GM19043 (cell line): ENCODE results near the gene NPAS4.

ENCODE experiments used
- ATAC-seq: cut with Tn5 transposase; IDR thresholded peaks from one replicate; pipeline ENCODE4 v1.9.1; 2021; ENCODE audit warnings: low read depth; ENCODE audit not compliant: unreplicated experiment

Gene NPAS4

DNA sequence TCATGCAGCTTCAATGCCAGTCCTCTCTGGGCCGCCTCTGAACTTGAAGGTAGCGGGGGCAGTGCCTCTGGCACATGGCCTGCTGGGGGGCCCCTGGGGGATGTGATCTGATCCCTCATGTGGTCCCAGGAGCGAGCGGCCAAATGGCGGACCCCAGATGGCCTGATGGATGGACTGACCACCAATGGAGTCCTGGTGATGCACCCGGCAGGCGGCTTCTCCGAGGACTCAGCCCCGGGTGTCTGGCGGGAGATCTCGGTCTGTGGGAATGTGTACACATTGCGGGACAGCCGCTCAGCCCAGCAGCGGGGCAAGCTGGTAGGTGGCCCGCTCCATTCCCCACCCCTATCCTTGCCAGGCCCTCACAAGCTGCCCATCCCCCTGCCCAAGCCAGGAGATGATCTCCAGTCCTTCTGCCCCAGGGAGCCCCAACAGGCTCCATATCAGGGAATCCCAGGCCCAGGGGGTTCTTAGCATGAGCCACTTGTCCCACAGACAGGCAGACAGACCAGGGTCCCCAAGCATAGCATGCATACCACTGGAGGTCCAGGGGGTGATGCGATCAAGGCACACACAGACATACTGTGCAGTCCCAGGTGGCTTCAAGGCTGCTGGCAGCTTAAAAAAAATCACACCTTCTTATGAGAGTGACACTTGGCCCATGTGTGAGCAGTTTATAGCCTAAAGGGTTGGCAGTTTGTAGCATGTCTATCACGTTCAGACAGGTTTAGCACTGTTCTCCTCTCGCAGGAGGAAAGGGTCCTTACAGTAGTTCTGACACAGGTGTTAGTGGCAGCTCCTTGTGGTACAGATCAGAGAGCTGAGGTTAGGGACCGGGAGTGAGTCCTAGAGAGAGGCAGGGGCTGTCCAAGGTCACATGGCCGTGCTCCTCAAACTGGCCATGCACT, 53.0 kb downstream of the NPAS4 start:
- ATAC-seq, result no peak

GRCh38 chr11:66475349-66476172, 54.7 kb downstream of the NPAS4 start:
- ATAC-seq, result no peak
